K562 (cell line): ENCODE data around the gene MOCS3. TPM values are rescaled to one million over a fixed set of nuclear protein-coding genes. Genes with fewer than 3 reads are reported as not detected.
A peak's percentile ranks its signal among the peaks of the same experiment; 100 is the strongest.

Experiments
- ATAC-seq: fragments of 200-7000 bp; cut with Tn5 transposase; 3 replicates; pipeline ENCODE4 v1.9.1; 2020; ENCODE audit warnings: moderate library complexity
- BruUV-seq: library from RNA; stranded (reverse); fragments of 400-500 nt; replicated peaks from 2 replicates; lab custom pipeline; 2021; lab: Mats Ljungman, UMichigan
- CTCF ChIA-PET: fragments of 300-600 bp; formaldehyde crosslinking; extraction: SDS; loops from one replicate; lab custom pipeline; 2021; ENCODE audit warnings: low intra/inter-chr PET ratio; lab: Yijun Ruan, JAX
- POLR2A ChIA-PET: fragments of 300-600, 350-650 bp; sonication (Branson Sonifier 250); formaldehyde crosslinking; extraction: SDS; loops from one replicate; lab custom pipeline; 2021; ENCODE audit warnings: antibody characterized with exemption, inconsistent platforms; lab: Yijun Ruan, JAX
- DNase-seq, 4 experiments: peaks; one replicate each; pipeline versions ENCODE4 v3.0.0 to v3.0.0-alpha.2; 2011 to 2018; ENCODE audit warnings: low spot score in 3 of 4, mixed read lengths in 3 of 4; ENCODE audit errors: extremely low read depth in 1 of 4
- FAIRE-seq: peaks from 2 replicates; lab custom pipeline; 2011; peaks lifted over from hg19 to GRCh38; lab: Jason Lieb, UNC
- H2AFZ ChIP-seq: 2 replicates; pipeline ENCODE4 v1.6.0; 2011; ENCODE audit warnings: low read depth, low read length, control low read depth, inconsistent platforms
- H3K27ac ChIP-seq: fragments of 200-600 bp; 3 replicates; pipeline ENCODE4 v1.8.0; 2011; ENCODE audit warnings: low read depth, mild to moderate bottlenecking, control low read depth, inconsistent platforms, low read length, moderate library complexity, mixed read lengths; ENCODE audit errors: extremely low read depth
- H3K27me3 ChIP-seq, 2 experiments: fragments of 300-600 bp in 1 of 2; 2 replicates in 1 of 2; 3 replicates in 1 of 2; pipeline versions ENCODE4 v1.6.0 to v1.8.0; 2011; ENCODE audit warnings: inconsistent platforms in 2 of 2, low read length in 2 of 2, mild to moderate bottlenecking in 1 of 2, mixed read lengths in 1 of 2, moderate library complexity in 1 of 2; ENCODE audit not compliant: control insufficient read depth in 2 of 2, insufficient read depth in 2 of 2
- H3K36me3 ChIP-seq: fragments of 300-600 bp; 3 replicates; pipeline ENCODE4 v1.8.0; 2011; ENCODE audit warnings: mild to moderate bottlenecking, low read length, inconsistent platforms; ENCODE audit not compliant: control insufficient read depth, insufficient read depth
- H3K4me1 ChIP-seq, 2 experiments: fragments of 200-600 bp in 1 of 2; replicated peaks in 1 of 2; 2 replicates in 1 of 2; 3 replicates in 1 of 2; pipeline versions ENCODE4 v1.5.1 to v1.8.0; 2011; ENCODE audit warnings: inconsistent platforms in 2 of 2, low read length in 2 of 2, mild to moderate bottlenecking in 1 of 2, mixed read lengths in 1 of 2, moderate library complexity in 1 of 2; ENCODE audit not compliant: control insufficient read depth in 2 of 2, insufficient read depth in 2 of 2
- H3K4me2 ChIP-seq: 2 replicates; pipeline ENCODE4 v1.6.1; 2011; ENCODE audit warnings: low read length, control low read depth, inconsistent platforms, mixed read lengths; ENCODE audit not compliant: insufficient read depth
- H3K4me3 ChIP-seq: fragments of 200-600 bp; sonication (generic), shearing (Covaris generic); 2 replicates; pipeline ENCODE4 v1.5.1; 2016; ENCODE audit warnings: control low read depth, inconsistent platforms
- H3K79me2 ChIP-seq: fragments of 200-600 bp; 3 replicates; pipeline ENCODE4 v1.8.0; 2011; ENCODE audit warnings: low read length, inconsistent platforms; ENCODE audit not compliant: control insufficient read depth, insufficient read depth
- H3K9ac ChIP-seq, 2 experiments: 2 replicates each; pipeline versions ENCODE4 v1.6.0 to v1.6.1; 2011; ENCODE audit warnings: low read depth in 2 of 2, low read length in 2 of 2, control low read depth in 1 of 2, inconsistent platforms in 1 of 2, mild to moderate bottlenecking in 1 of 2, mixed read lengths in 1 of 2; ENCODE audit not compliant: insufficient read depth in 1 of 2
- H3K9me1 ChIP-seq: one replicate; pipeline ENCODE4 v1.6.0; 2011; ENCODE audit warnings: inconsistent platforms, mild to moderate bottlenecking, low read length, moderate library complexity; ENCODE audit not compliant: control insufficient read depth, insufficient read depth
- H3K9me3 ChIP-seq: replicated peaks from 2 replicates; pipeline ENCODE4 v1.5.1; 2011; ENCODE audit warnings: low read depth, low read length, inconsistent platforms; ENCODE audit not compliant: control insufficient read depth, insufficient read depth
- H4K20me1 ChIP-seq: replicated peaks from 2 replicates; pipeline ENCODE4 v1.6.1; 2011; ENCODE audit warnings: low read length, inconsistent platforms, mixed read lengths; ENCODE audit not compliant: control insufficient read depth, insufficient read depth
- ARID2 ChIP-seq: fragments of 450-650 bp; IDR thresholded peaks from 2 replicates; pipeline ENCODE4 v1.6.1; 2017; ENCODE audit warnings: antibody characterized with exemption, mild to moderate bottlenecking
- CBFA2T2 ChIP-seq: fragments of 450-650 bp; conservative IDR thresholded peaks from 2 replicates; pipeline ENCODE4 v1.6.1; 2017; ENCODE audit warnings: mild to moderate bottlenecking
- CTCF ChIP-seq, 3 experiments: IDR thresholded peaks in 2 of 3; conservative IDR thresholded peaks in 1 of 3; 2 replicates each; pipeline ENCODE4 v1.5.1; 2011 to 2012; ENCODE audit warnings: low read length in 3 of 3, mild to moderate bottlenecking in 3 of 3, control low read depth in 2 of 3, improper control_type of control experiment in 1 of 3, inconsistent platforms in 1 of 3, low read depth in 1 of 3, mixed read lengths in 1 of 3, moderate library complexity in 1 of 3; ENCODE audit not compliant: insufficient read depth in 2 of 3
- DEAF1 ChIP-seq: fragments of 450-650 bp; formaldehyde crosslinking; IDR thresholded peaks from 2 replicates; pipeline ENCODE4 v1.4.0; 2020; ENCODE audit warnings: mild to moderate bottlenecking, moderate library complexity
- FOXJ3 ChIP-seq: sonication (generic); formaldehyde crosslinking; IDR thresholded peaks from 2 replicates; pipeline ENCODE4 v1.4.0; 2020; ENCODE audit warnings: mild to moderate bottlenecking, missing genetic modification reagents
- MLX ChIP-seq, 2 experiments: fragments of 450-650 bp in 1 of 2; sonication (generic) in 1 of 2; formaldehyde crosslinking; conservative IDR thresholded peaks; 2 replicates each; pipeline versions ENCODE4 v1.4.0 to v1.8.1; 2020 to 2022; ENCODE audit warnings: mild to moderate bottlenecking in 1 of 2, missing genetic modification reagents in 1 of 2
- RBM17 ChIP-seq: fragments of 200-400 bp; formaldehyde crosslinking; IDR thresholded peaks from 2 replicates; pipeline ENCODE4 v1.6.1; 2017; ENCODE audit warnings: low read depth, mild to moderate bottlenecking, low read length, borderline replicate concordance
- RCOR1 ChIP-seq, 2 experiments: IDR thresholded peaks; 2 replicates each; pipeline ENCODE4 v1.6.1; 2012; ENCODE audit warnings: low read depth in 2 of 2, low read length in 2 of 2, borderline replicate concordance in 1 of 2, improper control_type of control experiment in 1 of 2
- SMARCB1 ChIP-seq: IDR thresholded peaks from 2 replicates; pipeline ENCODE4 v1.6.1; 2011; ENCODE audit warnings: improper control_type of control experiment, low read depth; ENCODE audit not compliant: insufficient read length
- SMC3 ChIP-seq: conservative IDR thresholded peaks from 2 replicates; pipeline ENCODE4 v1.6.1; 2011; ENCODE audit warnings: low read depth, low read length, improper control_type of control experiment; ENCODE audit not compliant: insufficient read depth
- SRSF3 ChIP-seq: fragments of 200-400 bp; formaldehyde crosslinking; IDR thresholded peaks from 2 replicates; pipeline ENCODE4 v1.6.1; 2016; ENCODE audit warnings: mild to moderate bottlenecking, low read length, moderate library complexity; ENCODE audit not compliant: insufficient read depth
- TAL1 ChIP-seq: fragments of 450-650 bp; IDR thresholded peaks from 2 replicates; pipeline ENCODE4 v1.6.1; 2016; ENCODE audit warnings: mild to moderate bottlenecking
- ZBTB1 ChIP-seq: sonication (generic); formaldehyde crosslinking; IDR thresholded peaks from 2 replicates; pipeline ENCODE4 v1.8.1; 2023; ENCODE audit warnings: missing genetic modification reagents, low read depth, mild to moderate bottlenecking, borderline replicate concordance
- ZKSCAN3 ChIP-seq: fragments of 250-450 bp; sonication (Bioruptor Pico); IDR thresholded peaks from 2 replicates; pipeline ENCODE4 v1.4.0; 2020
- ZNF75A ChIP-seq: fragments of 450-650 bp; formaldehyde crosslinking; IDR thresholded peaks from 2 replicates; pipeline ENCODE4 v1.4.0; 2020; ENCODE audit warnings: mild to moderate bottlenecking
- ZSCAN29 ChIP-seq: fragments of 450-650 bp; IDR thresholded peaks from 2 replicates; pipeline ENCODE4 v1.6.1; 2017
- WGBS: fragments of 100-300 bp; shearing (Covaris generic); methylation state at CpG from one replicate; pipeline ENCODE4 v1.1.6; 2016; ENCODE audit warnings: low coverage, mixed read lengths; ENCODE audit not compliant: insufficient coverage; ENCODE audit errors: missing lambda C conversion rate; 5-methylcytosine and 5-hydroxymethylcytosine counted together
- in situ Hi-C: fragments of 300-500 bp; cut with MboI; formaldehyde crosslinking; loops from 4 replicates; pipeline ENCODE4 v1.15.0; 2018; ENCODE audit warnings: inconsistent platforms, mixed read lengths
- intact Hi-C: fragments of 100-400 bp; cut with micrococcal nuclease; formaldehyde crosslinking; loops from 2 replicates; pipeline ENCODE4 v1.14.2; 2022
- polyA plus RNA-seq, 8 experiments: library from polyadenylated mRNA; depleted of rRNA in 4 of 8; stranded (reverse) in 5 of 8; unstranded in 3 of 8; fragments of >200 nt; fragmentation: Nextera tagmentation in 2 of 8; fragmentation: Illumina TruSeq in 1 of 8; extraction: Ambion mirVana in 2 of 8; extraction: Trizol in 1 of 8; gene quantifications; 2 replicates each; pipeline versions ENCODE4 v1.2.1 to v1.2.3, GENCODE V29; 2011 to 2014; ENCODE audit warnings: inconsistent platforms in 1 of 8, missing spikeins in 1 of 8
- total RNA-seq, 7 experiments: library from RNA; depleted of rRNA in 6 of 7; stranded (reverse); fragments of >200 nt in 6 of 7; fragmentation: Illumina TruSeq in 2 of 7; extraction: Trizol in 2 of 7; gene quantifications; 2 replicates each; pipeline versions ENCODE4 v1.2.1 to v1.2.3, GENCODE V29; 2011 to 2021; ENCODE audit warnings: low replicate concordance in 1 of 7

Gene MOCS3
- total and polyA plus RNA-seq, 9 of the 15 experiments (the other 6 are each of a cell fraction or from before 2014, with no cell fraction given), result 0.70 to 6.2 (median 2.9) TPM

GRCh38 chr20:50987493-50988210 lies 29.0 kb downstream of the MOCS3 start:
- no TSS peak for BruUV-seq
- 12% methylated on average over 13 of the region's 13 CpGs for WGBS
- H3K79me2 ChIP-seq, result no peaks in the 10 kb centered on the region
- no peak overlapping the region for H3K27ac ChIP-seq
- ATAC-seq (peak; percentile 97), DNase-seq (peak; percentile 71 to 85 (median 76)), FAIRE-seq (peak; percentile 99)
- H3K9ac ChIP-seq, result no peak overlapping the region
- H2AFZ ChIP-seq, result peak overlapping the region; percentile 61
- ChIA-PET CTCF (interaction anchor here (0.6 to 1.8 kb wide), 5 partner anchors 84 to 637 kb away, joined by 3 to 13 read pairs (median 3); no protein-coding TSS in a partner anchor), POLR2A (interaction anchor here (0.7 to 1.7 kb wide), 5 partner anchors 13 to 326 kb away, joined by 3 to 9 read pairs (median 3); partner anchors contain the start of genes DPM1 and MOCS3)
- no peaks in the 10 kb centered on the region for H3K9me3 ChIP-seq
- in situ Hi-C loops, result loop anchor here (5.0 to 25.0 kb wide), 3 partner anchors 320 to 1100 kb away; no protein-coding TSS in a partner anchor
- 0 out of 5 replicates have a peak, but pooled peaks cover 0 to 2% of the 10 kb centered on the region in 2 experiments for H3K4me1 ChIP-seq
- H3K9me1 ChIP-seq, result no peaks in the 10 kb centered on the region
- H3K4me3 ChIP-seq, result no peak overlapping the region
- peaks cover 15 to 28% of the 10 kb centered on the region in 2 experiments; a peak in 4 of 5 replicates for H3K27me3 ChIP-seq
- no peaks in the 10 kb centered on the region for H4K20me1 ChIP-seq
- no peaks in the 10 kb centered on the region for H3K36me3 ChIP-seq
- peak overlapping the region; percentile 35; the same call in 1 of the 2 replicates for H3K4me2 ChIP-seq
- intact Hi-C loops, result loop anchor here (10.0 kb wide), 1 partner anchor 637 kb away; no protein-coding TSS in a partner anchor
- TF ChIP-seq FOXJ3 (no peak), DEAF1 (CRISPR knock-in tag) (peak; percentile 77), CTCF (IDR thresholded peaks at IDR 0.05 in 2 of 3, conservative IDR thresholded peaks at IDR 0.05 in 1 of 3; ENCODE audit: insufficient read depth in 2 of 3, low read depth in 1 of 3, low read length in 3 of 3) (peak; percentile 80 to 95 (median 90)), ZNF75A (CRISPR knock-in tag) (no peak), RCOR1 (IDR thresholded peaks at IDR 0.05; ENCODE audit: borderline replicate concordance in 1 of 2, low read depth in 2 of 2, low read length in 2 of 2) (no peak), RBM17 (no peak), MLX (CRISPR knock-in tag; conservative IDR thresholded peaks at IDR 0.05) (no peak), SMARCB1 (no peak), CBFA2T2 (no peak), ZKSCAN3 (CRISPR knock-in tag) (no peak), SRSF3 (no peak), ZBTB1 (CRISPR knock-in tag) (no peak), ARID2 (peak; percentile 16; the same call in 1 of the 2 replicates), TAL1 (no peak), ZSCAN29 (no peak), SMC3 (peak; percentile 82)
